Activated CD8-positive, alpha-beta memory T cell treated with anti-CD3 and anti-CD28 coated beads, Interleukin-2, amount 50 U/mL, for 1 hour (primary cell): Measurements from ENCODE around the gene CHGA.

Experiments used
- DNase-seq: peaks from one replicate; pipeline ENCODE4 v3.0.0-alpha.2; 2020; ENCODE audit errors: extremely low read depth

CHGA gene

GRCh38 chr14:92903359-92903758, 19.6 kb upstream of the CHGA start:
- no peak for DNase-seq

DNA sequence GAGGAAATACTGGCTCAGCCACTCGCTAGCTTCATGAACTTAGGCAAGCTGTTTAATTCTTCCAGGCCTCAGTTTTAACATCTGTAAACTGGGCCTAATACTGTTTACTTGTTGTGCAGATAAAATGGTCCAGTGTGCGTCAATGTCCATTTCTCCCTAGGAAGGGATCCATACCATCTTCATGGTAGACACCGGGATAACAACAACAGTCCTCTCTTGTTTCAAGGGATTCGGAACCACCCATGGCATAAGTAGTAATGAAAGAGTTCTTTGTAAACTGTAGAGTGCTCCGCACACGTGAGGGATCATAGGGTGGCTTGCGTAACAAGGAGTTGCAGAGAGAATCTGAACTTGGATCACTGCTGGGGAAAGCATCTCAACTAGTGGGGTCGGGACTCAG, 17.3 kb upstream of the CHGA start:
- DNase-seq, result no peak

DNA sequence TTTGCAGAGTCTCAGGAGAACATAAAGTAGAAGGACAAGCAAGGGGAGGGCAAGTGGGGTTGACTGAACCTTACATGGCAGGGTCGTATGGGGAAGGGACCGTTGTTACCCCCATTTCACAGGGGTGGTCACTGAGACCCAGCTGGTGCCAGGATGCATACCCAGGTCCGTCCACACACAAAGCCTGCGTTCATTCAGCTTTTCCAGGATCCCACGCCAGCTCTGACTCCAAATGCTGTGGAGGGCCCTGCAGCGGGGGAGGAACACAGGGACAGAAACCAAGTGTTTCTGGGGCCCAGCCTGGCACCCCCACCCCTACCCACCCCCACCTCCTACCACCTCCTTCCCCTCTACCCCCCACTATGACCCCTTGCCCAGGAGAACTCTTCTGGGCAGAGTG, 16.5 kb upstream of the CHGA start:
- no peak for DNase-seq

DNA sequence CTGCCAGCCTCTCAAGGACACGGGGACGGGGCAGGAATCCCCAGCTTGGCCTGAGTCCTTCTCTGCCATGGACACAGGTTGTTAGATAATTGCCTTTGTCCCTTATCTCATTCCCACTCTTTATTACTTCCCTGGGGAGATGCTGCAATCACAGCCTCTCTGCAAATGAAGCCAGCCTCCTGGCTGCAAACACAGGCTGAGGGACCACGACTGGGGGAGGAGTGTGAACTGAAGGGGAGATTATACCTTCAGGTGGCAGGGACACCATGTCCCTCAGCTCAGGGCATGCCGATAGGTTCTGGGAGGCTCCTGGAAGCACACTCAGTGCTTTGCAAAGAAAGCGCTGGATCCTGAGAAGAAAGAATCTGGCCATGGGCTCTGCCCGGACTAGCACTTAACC, 16.1 kb upstream of the CHGA start:
- no peak for DNase-seq

DNA sequence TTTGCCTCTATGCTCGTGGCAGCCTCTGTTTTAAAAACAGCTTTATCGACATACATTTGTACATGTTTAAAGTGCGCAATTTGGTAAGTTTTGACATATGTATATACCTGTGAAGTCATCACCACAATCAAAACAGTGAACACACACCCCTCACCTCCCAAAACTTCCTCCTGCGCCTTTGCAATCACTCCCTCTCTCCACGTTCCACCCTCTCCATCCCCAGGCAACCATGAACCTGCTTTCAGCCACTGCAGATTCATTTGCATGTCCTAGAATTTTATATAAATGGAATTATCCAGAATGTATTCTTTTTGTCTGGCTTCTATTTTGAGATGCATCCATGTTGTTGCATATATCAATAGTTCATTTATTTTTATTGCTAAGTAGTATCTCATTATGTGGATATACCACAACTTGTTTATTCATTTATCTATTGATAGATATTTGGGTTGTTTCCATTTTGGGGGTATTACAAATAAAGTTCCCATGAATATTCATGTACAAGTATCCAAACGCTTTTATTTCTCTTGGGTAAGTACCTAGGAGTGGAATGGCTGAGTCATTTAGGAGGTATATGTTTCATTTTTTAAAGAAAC, 15.5 kb upstream of the CHGA start:
- DNase-seq, result no peak

- DNase-seq, result no peak
Observed at GRCh38 chr14:92914087-92914656, 8.8 kb upstream of the CHGA start.

DNA sequence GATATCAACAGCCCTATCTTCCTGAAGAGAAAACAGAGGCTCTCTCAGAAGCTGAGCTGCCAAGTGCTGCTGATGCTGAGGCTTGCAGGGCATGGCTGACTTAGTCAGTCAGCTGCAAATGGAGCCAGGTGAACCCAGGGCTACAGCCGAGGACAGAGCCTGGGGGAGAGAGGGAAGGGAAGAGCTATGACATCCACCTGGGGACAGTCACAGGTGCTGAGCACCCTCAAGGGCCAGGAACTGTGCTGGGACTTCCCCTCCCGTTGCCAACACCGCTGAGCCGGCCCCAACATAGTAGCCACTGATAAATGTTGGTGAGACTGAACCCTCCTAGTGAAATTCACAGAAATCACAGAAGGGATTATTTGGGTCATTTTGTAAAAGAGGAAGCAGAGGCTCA, 6.7 kb upstream of the CHGA start:
- DNase-seq, result no peak

DNA sequence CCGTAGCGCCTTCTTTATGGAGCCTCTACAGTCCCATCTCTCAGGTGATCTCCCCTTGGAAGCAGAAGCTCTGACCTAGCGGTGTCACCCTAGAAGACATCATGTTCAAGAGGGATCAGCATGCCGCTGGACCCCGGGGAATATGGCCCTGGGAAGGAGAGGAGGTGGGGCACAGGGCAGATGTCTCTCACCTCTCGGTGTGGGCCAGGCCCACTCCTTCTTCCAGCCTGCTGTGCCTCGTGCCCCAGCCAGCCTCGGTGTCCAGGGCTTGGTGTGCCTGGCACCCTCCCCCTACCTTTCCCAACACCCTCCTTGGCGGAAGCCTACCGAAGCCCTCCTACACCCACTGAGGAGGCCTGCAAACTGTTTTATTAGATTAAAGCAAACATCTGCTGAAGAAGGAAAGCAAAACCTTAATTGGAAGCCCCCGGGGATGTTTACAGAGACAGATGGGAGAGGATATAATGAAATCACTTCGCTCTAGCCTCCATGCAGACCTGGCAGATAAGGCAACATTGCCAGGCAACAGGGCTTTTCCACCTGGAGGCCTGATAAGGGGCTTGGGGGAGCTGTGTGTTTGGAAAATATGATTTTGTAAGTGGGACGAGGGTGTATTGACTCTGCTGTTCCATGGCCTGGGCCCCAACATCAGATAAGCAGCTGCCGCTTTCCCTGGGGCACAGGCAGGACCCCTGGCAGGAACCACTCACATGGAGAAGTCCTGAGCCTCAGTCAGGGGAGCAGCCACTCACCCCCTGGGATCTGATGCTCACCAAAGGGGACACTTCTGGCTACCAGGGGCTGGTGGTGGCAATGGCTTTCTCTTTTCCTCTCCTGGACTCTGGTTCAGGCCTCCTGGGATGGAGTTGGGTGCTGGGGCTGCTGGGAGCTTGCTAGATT, 5.7 kb upstream of the CHGA start:
- DNase-seq, result no peak

GRCh38 chr14:92917956-92918355, 5.0 kb upstream of the CHGA start:
- no peak for DNase-seq

DNA sequence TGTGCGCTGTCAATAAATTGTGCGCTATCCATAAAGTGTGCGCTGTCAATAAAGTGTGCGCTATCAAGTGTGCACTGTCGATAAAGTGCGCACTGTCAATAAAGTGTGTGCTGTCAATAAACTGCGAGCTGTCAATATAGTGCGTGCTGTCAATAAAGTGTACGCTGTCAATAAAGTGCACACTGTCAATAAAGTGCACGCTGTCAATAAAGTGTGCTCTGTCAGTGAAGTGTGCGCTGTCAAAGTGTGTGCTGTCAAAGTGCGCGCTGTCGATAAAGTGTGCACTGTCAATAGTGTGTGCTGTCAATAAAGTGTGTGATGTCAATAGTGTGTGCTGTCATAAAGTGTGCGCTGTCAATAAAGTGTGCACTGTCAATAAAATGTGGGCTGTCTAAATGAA, 2.9 kb upstream of the CHGA start:
- no peak for DNase-seq

- no peak for DNase-seq
Observed at GRCh38 chr14:92922155-92922735, 705 bp upstream of the CHGA start.

- DNase-seq, result no peak
Observed at GRCh38 chr14:92923744-92924103, 774 bp downstream of the CHGA start.

- DNase-seq, result no peak
Observed at GRCh38 chr14:92924247-92924646, 1.3 kb downstream of the CHGA start.

DNA sequence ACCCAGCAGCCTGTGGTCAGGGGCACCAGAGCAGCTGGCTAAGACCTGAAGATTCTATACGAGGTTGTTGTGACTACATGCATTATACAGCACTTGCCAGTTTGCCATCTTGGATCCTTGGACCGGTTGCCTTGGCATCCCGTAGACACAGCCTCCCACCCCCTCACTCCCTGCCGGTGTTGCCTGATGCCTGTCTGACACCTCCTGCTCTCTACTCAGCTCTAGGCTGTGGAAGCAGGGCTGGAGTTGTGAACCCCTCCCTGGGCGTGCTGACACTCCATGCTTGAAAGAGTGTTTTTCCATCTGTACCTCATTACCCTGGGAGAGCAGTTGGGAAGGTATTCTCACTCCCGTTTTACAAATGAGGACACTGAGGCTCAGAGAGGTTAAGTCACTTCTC, 2.5 kb downstream of the CHGA start:
- no peak for DNase-seq

- DNase-seq, result no peak
Observed at GRCh38 chr14:92926180-92926845, 3.4 kb downstream of the CHGA start.

DNA sequence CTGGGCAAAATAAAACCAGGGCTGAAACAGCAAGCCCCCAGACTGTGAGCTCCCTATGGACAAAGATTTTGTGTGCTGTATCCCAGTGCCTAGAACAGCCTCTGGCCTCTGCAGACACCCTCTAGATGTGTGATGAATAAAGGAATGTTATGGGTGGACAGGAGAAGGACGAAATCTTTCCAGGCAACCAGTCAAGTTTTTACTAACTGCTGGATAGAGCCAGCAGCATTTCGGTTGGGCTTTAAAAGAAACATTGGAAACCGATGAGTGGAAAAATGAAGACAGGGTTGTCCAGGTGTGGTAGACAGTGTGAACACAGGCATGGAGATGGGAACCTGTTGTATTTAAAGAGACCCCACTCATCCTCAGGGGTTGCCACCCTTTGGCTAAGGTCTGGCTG, 4.0 kb downstream of the CHGA start:
- no peak for DNase-seq

- no peak for DNase-seq
Observed at GRCh38 chr14:92927349-92928257, 4.7 kb downstream of the CHGA start.

GRCh38 chr14:92928258-92928629, 5.3 kb downstream of the CHGA start:
- no peak for DNase-seq

- no peak for DNase-seq
Observed at GRCh38 chr14:92928961-92929688, 6.2 kb downstream of the CHGA start.
